ENCODE measurements around the gene ARSG.
"Not testable (repeated sequence)": the region's sequence is repeated elsewhere in the genome, so short reads cannot be mapped to it uniquely, and the experiment has no call there.

Gene ARSG

DNA sequence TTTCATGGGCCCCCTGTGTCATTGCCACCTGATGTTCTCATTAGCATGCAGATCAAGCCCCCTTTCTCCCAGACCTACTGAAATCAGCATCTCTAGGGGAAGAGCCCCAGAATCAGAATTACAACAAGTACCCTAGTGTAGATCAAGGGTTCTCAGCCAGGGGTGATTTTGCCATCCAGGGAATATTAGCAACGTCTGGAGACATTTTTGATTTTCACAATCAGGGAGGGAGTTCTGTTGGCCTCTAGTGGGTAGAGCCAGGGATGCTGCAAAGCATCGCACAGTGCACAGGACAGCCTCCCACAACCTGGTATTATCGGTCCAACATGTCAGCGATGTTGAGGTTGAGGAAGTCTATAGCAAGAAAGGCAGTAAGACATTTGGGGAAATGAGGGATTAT is 36.1 kb upstream of the ARSG start:
- TF ChIP-seq, protein P1, sequence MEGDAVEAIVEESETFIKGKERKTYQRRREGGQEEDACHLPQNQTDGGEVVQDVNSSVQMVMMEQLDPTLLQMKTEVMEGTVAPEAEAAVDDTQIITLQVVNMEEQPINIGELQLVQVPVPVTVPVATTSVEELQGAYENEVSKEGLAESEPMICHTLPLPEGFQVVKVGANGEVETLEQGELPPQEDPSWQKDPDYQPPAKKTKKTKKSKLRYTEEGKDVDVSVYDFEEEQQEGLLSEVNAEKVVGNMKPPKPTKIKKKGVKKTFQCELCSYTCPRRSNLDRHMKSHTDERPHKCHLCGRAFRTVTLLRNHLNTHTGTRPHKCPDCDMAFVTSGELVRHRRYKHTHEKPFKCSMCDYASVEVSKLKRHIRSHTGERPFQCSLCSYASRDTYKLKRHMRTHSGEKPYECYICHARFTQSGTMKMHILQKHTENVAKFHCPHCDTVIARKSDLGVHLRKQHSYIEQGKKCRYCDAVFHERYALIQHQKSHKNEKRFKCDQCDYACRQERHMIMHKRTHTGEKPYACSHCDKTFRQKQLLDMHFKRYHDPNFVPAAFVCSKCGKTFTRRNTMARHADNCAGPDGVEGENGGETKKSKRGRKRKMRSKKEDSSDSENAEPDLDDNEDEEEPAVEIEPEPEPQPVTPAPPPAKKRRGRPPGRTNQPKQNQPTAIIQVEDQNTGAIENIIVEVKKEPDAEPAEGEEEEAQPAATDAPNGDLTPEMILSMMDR (IDR thresholded peaks at IDR 0.05; ENCODE audit: low read length): no peak
- no peak for TF ChIP-seq EZH2 (IDR thresholded peaks at IDR 0.05; ENCODE audit: borderline replicate concordance, low read length)
- no peaks in the 10 kb centered on the region for H4K20me1 ChIP-seq (ENCODE audit: insufficient read depth, low read length)
- no peak overlapping the region for H2AFZ ChIP-seq (ENCODE audit: low read length)
- no peaks in the 10 kb centered on the region for H3K9me3 ChIP-seq (ENCODE audit: low read length)
- peaks cover 69% of the 10 kb centered on the region for H3K4me1 ChIP-seq (ENCODE audit: insufficient read depth, low read length, severe bottlenecking)
- peaks cover 7% of the 10 kb centered on the region; the same call in 1 of the 2 replicates for H3F3A ChIP-seq (ENCODE audit: insufficient read depth, low read length)
- H3K36me3 ChIP-seq (ENCODE audit: insufficient read depth, low read length): peaks cover 74% of the 10 kb centered on the region
- H3K4me3 ChIP-seq (ENCODE audit: low read depth, low read length, poor library complexity, severe bottlenecking): no peak overlapping the region
- H3K27ac ChIP-seq (ENCODE audit: low read depth, low read length, poor library complexity, severe bottlenecking): peak overlapping the region; percentile 86
- H3K9me2 ChIP-seq (ENCODE audit: low read depth, low read length): no peaks in the 10 kb centered on the region
- no peak overlapping the region for H3K4me2 ChIP-seq (ENCODE audit: low read length)
- H3K9ac ChIP-seq (ENCODE audit: low read length): no peak overlapping the region
- H3K79me2 ChIP-seq (ENCODE audit: insufficient read depth, low read length): no peaks in the 10 kb centered on the region
- no peaks in the 10 kb centered on the region for H3K27me3 ChIP-seq (ENCODE audit: insufficient read depth, low read length)

DNA sequence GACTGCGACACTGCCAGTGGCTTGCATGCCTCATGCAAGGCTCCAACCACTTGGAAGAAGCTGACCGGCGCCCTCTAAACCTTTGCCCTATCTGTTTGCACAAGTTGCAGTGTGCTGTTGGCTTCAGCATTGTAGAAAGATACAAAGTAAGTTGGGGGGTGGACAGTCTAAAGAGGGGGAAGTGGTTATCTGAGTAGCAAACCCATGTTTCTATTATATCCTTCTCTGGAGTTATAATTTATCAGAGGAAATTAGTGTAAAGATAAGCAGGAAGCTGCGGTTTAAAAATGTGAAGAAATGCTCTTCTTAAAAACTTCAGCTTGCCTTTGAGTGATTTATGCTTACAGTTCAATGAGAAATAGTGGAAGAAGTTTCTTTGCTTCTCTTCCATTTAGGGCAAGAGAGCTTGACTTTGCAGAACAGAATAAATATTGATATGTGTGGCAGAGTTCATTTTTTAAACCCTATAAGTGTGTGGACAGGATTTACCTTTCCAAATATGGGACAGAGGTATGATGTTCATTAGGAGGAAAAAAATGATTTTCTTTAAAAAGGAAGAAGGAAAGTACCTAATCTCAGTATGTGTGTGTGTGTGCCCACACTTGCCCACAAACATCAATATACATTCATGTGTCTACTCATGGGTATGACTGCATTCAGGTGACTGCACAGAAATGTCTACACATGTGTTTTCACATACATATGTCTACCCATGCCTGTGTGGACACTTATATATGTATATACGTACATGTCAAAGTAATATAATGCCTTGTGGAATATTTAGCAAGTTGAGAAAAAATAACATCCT is 35.4 kb upstream of the ARSG start:
- peaks cover 7% of the 10 kb centered on the region; the same call in 1 of the 2 replicates for H3F3A ChIP-seq (ENCODE audit: insufficient read depth, low read length)
- H3K9me3 ChIP-seq (ENCODE audit: low read length): no peaks in the 10 kb centered on the region
- H2AFZ ChIP-seq (ENCODE audit: low read length): no peak overlapping the region
- H3K9ac ChIP-seq (ENCODE audit: low read length): no peak overlapping the region
- no peaks in the 10 kb centered on the region for H3K9me2 ChIP-seq (ENCODE audit: low read depth, low read length)
- no peaks in the 10 kb centered on the region for H3K79me2 ChIP-seq (ENCODE audit: insufficient read depth, low read length)
- H3K4me2 ChIP-seq (ENCODE audit: low read length): no peak overlapping the region
- peaks cover 66% of the 10 kb centered on the region for H3K36me3 ChIP-seq (ENCODE audit: insufficient read depth, low read length)
- H3K27me3 ChIP-seq (ENCODE audit: insufficient read depth, low read length): no peaks in the 10 kb centered on the region
- H4K20me1 ChIP-seq (ENCODE audit: insufficient read depth, low read length): no peaks in the 10 kb centered on the region
- TF ChIP-seq, protein P1 (IDR thresholded peaks at IDR 0.05; ENCODE audit: low read length): no peak
- no peak for TF ChIP-seq EZH2 (IDR thresholded peaks at IDR 0.05; ENCODE audit: borderline replicate concordance, low read length)
- no peak overlapping the region for H3K4me3 ChIP-seq (ENCODE audit: low read depth, low read length, poor library complexity, severe bottlenecking)
- H3K27ac ChIP-seq (ENCODE audit: low read depth, low read length, poor library complexity, severe bottlenecking): peak overlapping the region; percentile 86
- H3K4me1 ChIP-seq (ENCODE audit: insufficient read depth, low read length, severe bottlenecking): peaks cover 69% of the 10 kb centered on the region

DNA sequence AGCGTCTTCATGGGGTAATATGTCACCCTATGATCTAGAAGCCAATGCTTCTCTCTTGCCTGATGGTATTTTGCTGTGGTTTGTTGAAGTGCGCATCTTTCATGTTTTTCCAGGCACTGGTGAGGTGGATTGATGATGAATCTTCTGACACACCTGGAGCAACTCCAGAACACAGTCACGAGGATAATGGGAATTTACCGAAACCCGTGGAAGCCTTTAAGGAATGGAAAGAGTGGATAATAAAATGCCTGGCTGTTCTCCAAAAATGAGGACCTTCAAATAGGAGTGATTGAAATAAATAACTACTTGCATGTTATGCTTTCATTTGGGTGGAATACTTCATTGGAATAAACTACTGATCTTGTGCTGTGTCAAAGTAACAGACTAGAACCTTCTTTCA is 34.6 kb upstream of the ARSG start:
- not testable (repeated sequence) for H3K79me2 ChIP-seq (ENCODE audit: insufficient read depth, low read length); H2AFZ ChIP-seq (ENCODE audit: low read length); H3F3A ChIP-seq (ENCODE audit: insufficient read depth, low read length); H3K4me3 ChIP-seq (ENCODE audit: low read depth, low read length, poor library complexity, severe bottlenecking); H3K9me2 ChIP-seq (ENCODE audit: low read depth, low read length); H3K9me3 ChIP-seq (ENCODE audit: low read length); H4K20me1 ChIP-seq (ENCODE audit: insufficient read depth, low read length); H3K27me3 ChIP-seq (ENCODE audit: insufficient read depth, low read length); H3K9ac ChIP-seq (ENCODE audit: low read length); H3K4me2 ChIP-seq (ENCODE audit: low read length)
- Histone ChIP-seq H3K27ac (ENCODE audit: low read depth, low read length, poor library complexity, severe bottlenecking) (peak overlapping the region; percentile 86), H3K4me1 (ENCODE audit: insufficient read depth, low read length, severe bottlenecking) (peaks cover 68% of the 10 kb centered on the region), H3K36me3 (ENCODE audit: insufficient read depth, low read length) (peaks cover 58% of the 10 kb centered on the region)

DNA sequence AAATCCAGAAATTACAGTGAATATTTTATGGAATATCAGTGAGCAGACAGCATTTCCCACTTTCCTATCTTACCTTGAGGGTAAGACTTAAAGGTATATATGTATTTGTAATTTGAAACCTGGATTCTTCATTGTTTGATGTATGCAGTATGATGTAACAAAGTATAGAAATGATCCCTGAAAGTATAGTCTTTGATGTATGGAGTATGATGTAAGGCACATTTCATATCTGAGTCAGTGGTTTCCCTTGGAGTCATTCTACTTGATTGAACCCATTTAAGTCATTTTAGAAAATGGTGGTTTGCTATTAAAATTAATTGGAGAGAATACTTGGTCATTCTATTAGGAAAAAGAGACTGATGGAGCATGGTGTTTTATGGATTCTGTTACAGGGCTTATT is 33.4 kb upstream of the ARSG start:
- H3K4me2 ChIP-seq (ENCODE audit: low read length): no peak overlapping the region

More for the DNA sequence above, 33.4 kb upstream of the ARSG start:
- TF ChIP-seq, protein P1 (IDR thresholded peaks at IDR 0.05; ENCODE audit: low read length): no peak
- no peak for TF ChIP-seq EZH2 (IDR thresholded peaks at IDR 0.05; ENCODE audit: borderline replicate concordance, low read length)
- Histone ChIP-seq H3K4me3 (ENCODE audit: low read depth, low read length, poor library complexity, severe bottlenecking) (no peak overlapping the region), H3K36me3 (ENCODE audit: insufficient read depth, low read length) (peaks cover 46% of the 10 kb centered on the region; the same call in 1 of the 2 replicates), H3F3A (ENCODE audit: insufficient read depth, low read length) (peaks cover 7% of the 10 kb centered on the region; the same call in 1 of the 2 replicates), H4K20me1 (ENCODE audit: insufficient read depth, low read length) (no peaks in the 10 kb centered on the region), H3K79me2 (ENCODE audit: insufficient read depth, low read length) (no peaks in the 10 kb centered on the region), H3K9ac (ENCODE audit: low read length) (no peak overlapping the region; the same call in 1 of the 2 replicates), H3K9me2 (ENCODE audit: low read depth, low read length) (no peaks in the 10 kb centered on the region), H3K4me1 (ENCODE audit: insufficient read depth, low read length, severe bottlenecking) (peaks cover 66% of the 10 kb centered on the region), H2AFZ (ENCODE audit: low read length) (no peak overlapping the region), H3K27ac (ENCODE audit: low read depth, low read length, poor library complexity, severe bottlenecking) (peak overlapping the region; percentile 86), H3K9me3 (ENCODE audit: low read length) (no peaks in the 10 kb centered on the region), H3K27me3 (ENCODE audit: insufficient read depth, low read length) (no peaks in the 10 kb centered on the region)

Measured in OCI-LY1 (cell line).